NCI-H345 treated with DMSO at 0.1 percent for 48 hours (cell line): ENCODE data around the gene ARNT2.

Source experiments
- DNase-seq: peaks from one replicate; lab custom pipeline; 2025; ENCODE audit not compliant: unreplicated experiment; lab: John Stamatoyannopoulos, UW

The ARNT2 gene

DNA sequence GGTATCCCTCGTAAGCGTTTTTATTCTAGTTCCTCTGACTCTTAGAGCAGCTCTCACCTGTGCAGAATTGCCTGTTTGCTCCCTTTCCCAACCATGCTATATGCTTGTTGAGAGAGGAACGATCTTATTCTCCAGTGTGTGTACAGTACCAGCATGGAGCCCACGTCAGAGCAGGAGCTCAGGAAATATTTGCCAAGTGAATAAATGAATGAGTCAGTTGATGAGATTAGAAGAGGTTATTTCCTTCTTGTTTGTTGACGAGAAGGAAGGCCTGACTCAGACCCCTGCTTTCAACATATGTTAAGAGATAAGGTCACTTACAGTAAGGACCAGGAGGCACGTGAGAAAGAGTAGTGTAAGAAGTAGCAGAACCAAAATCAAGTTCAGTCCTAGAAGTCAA lies 184.6 kb downstream of the ARNT2 start:
- DNase-seq, result no peak

DNA sequence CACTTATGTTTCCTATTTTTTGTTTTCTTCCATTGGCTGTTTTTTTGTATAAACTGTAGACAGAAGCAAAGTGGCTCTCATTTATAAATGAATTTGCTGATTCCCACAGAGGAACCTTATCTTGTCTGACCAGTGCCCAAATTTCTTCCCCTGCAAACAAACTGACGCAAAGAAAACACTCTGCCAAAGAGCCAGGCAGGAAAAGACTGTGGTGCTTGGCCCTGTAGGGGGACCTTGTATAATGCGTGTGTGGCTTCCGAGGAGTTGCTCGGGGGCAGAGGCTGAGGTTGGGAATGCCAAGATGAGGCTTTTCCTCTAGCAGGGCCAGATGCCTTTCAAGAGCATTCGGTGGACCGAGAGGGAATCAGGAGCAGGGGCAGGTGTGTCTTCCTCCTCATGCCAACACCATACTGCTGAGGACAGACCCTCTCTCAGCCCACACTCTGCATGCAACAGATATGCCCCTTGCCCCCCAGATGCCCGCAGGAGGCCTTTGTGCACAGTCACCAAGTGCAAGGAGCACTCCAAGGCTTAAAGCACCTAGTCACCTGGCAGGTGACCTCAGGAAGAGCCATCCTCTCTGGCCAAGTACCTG lies 186.7 kb downstream of the ARNT2 start:
- DNase-seq, result no peak

DNA sequence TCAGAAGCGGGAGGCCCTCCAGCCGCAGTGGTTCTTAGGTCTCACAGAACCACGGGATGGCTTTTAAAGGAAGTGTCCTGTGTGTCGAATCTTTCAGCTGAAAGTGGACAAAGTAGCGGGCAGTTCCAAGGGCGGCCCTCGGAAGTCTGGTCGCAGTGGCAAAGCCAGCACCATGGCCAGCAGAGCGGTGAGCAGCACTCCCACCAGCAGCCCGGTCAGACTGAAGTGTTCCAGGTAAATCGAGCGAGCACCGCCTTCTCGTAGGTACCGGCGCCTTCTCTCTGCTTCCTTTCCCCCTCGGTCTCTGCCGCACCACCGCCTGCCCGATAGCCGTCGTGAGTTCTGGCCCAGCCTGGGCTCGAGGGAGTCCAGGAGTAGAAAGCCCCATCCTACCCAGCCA lies 187.3 kb downstream of the ARNT2 start:
- DNase-seq, result no peak

DNA sequence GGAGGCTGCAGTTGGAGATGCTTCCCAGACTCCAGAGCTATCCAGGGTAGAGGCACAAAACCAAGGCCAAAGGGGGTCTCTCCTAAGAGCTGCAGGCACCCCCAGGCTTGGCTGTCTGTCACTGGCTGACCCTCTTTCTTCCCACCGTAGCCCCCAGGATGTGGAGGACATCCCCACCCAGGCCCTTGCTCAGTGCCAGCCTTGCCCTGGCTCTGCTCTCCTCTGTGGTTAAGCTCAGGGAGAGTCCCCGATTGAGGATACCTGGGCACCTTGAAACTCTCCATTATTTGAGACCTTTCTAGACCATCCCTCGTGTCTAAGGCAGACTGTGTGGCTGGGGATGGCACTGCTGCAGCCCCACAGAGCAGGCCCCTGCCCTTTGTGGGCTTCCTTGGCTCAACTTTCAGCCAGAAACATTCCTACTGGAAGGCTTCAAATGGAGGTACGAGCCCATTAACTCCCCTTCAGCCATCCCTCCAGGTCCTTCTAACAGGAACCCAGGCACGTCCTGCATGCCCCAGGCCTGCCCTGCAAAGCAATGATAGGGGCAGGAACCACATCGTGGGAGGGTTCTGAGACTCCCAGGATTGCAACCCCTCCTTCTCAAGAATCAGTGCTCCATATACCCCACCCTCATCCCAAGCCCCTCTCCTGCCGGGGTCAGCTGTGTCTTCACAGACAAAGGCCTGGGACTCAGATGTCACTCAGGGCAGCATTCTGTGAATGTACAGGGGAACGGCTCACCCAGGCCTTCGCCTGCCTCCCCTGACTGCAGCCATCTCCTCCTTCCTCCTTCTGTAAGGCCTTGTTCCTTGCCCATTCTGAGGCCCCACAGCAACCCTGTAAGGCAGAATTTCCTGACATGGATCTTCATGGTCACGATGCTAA lies 188.0 kb downstream of the ARNT2 start:
- DNase-seq, result no peak

DNA sequence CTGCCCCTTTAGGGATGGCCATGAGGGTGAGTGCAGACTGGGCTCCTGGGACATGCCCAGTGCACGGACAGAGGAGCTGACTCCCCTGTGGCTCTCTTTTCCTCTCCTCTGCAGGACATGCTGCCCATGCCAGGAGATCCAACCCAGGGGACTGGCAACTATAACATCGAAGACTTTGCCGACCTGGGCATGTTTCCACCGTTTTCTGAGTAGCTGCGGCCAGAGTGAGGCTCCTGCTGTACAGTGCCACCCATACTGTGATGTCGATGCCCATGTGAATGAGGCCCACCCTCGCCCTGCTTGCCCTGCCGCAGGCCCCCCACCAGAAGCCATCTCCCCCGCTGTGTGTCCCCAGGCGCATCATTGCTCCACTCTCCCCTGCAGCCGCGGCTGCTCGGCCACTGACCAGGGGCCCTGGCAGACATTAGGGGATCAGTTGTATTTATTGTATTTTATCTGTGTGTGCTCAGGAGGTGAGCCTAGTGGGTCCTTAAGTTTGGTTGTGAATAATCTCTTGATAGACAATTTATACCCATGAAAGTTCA lies 189.4 kb downstream of the ARNT2 start:
- DNase-seq, result no peak

DNA sequence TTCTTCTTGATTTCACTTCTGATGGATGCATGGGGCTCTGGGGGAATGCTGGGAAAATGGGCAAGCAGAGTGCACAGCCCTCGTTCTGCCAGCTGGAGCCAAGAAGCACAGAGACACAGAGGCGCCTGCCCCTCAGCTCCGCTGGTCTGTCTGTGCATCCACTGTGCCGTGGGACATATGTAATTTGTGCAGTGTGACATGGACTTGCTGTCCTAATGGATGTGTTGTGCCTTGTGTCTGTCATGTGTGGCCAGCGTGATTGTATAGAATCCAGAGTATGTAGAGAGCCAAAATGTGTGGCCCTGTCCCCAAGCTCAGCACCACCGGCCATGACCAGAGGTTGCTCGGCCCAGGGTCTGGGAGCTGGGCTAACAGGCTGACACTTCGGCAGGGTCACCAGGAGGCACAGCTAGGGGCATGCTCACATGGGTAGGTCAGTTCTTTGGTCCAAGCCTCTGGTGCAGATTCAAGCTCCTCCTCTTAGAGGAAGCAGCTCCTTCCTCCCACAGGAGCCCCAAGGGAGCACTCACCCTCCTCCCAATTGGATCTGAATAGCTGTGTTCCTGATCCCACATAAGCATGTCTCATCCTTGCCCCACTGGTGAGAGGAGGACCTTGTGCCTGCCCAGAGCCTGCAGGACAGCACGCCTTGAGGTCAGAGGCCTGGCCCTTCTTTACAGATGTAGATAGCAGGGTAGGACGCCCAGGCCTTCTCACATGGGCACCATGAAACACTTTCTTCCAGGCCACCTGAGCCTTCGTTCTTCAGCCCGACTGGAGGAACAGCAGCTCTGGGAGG lies 190.1 kb downstream of the ARNT2 start:
- no peak for DNase-seq

DNA sequence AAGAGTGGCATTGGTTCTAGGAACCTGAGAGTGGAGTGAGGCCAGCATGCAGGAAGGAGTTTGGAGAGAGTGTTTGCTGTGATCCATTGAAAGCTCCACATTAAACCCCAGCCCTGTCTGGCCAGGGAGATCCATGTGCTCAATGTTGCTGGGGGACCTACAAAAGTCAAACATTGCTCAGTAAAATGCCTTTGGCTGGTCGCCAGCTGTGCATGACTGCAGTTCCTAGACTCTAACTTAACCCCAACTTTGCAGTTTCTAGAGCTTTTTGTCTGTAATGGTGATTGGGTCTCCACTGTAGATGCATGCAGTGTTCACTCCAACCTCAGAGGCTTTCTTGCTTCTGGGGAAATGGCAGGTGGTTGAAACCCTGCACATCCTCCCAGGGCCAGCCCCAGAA lies 191.2 kb downstream of the ARNT2 start:
- no peak for DNase-seq

DNA sequence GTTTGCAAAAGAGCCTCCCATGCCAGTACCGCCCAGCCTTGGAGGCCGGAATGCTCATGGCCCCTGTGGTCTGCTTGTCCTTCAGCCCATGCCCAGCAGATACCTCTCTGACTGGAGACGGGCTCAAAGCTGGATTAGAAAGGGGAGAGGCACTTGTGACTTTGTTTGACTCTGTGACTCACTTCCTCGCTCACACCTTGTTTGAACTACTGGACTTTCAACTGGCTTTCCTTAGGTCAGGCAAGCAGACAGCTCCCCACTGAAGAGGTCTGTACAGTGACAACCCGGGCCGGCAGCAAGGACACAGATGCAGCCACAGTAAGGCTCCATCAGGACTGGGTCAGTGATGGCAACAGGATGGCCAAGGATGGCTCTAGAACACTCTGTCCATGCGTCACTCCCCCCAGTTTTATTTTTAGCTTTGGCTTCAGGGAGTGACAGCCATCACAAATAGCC lies 192.4 kb downstream of the ARNT2 start:
- DNase-seq, result no peak

DNA sequence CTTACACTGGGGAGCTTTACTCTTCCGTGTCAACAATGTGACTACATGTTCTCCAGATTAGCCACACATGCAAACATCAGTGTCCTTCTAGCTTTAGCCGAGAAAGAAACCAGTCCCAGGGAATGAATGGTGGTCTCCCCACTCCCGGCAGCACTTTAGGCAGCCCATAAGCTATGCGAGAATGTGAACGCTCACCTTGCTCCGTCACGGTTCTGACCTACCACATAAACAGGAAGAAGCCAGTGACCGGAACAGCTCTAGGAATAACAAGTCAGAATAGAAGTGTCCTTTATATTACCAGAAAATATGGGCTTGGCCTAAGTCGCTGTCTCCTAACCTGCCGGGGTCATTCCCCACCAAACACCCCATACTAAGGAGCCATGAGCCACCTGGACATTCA lies 192.9 kb downstream of the ARNT2 start:
- no peak for DNase-seq

DNA sequence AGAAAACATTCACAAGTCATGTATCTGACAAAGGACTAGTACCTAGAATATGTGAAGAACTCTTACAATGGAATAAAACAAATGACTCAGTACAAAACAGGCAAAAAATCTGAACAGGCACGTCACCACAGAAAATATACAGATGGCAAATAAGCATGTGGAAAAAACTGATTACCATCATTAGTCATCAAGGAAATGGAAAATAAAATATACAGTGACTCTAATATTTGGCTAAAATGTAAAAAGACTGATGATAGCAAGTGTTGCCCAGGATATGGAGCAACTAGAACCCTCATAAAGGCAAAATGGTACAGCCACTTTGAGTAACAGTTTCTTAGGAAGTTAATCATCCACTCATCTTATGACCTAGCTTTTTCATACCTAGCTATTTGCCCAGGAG lies 195.2 kb downstream of the ARNT2 start:
- no peak for DNase-seq

DNA sequence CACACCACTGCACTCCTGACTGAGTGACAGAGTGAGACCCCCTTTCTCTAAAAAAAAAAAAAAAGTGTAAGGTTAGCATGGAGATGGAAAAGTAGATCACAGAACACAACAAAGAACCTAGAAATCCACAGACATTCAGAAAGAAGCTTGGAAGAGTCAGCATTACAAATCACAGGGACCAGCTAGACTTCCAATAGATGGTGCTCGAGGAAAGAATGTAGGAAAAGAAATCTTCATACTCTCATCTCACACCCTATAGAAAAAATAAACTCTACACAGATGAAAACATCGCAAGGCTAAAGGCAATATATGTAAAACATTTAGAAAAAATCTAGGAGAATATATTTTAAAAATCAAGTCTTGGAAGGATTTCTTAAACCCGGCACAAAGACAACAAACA lies 196.4 kb downstream of the ARNT2 start:
- DNase-seq, result no peak

DNA sequence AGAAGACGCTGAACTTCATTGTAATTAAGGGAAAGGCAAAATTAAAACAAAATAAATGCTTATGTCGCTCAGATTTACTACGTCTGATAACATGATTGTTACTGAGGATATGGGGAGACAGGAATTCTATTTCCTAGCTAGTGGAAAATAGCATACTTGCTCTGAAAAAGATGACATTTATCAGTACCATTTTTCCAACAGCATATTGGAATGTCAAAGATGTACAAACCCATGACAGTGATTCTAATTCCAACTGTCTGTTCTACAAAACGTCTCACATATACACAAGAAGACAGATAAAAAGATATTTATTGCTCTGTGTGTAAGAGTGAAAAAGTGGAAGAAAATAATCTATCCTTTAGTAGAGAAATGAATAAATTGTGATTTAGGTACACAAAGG lies 197.1 kb downstream of the ARNT2 start:
- DNase-seq, result no peak

DNA sequence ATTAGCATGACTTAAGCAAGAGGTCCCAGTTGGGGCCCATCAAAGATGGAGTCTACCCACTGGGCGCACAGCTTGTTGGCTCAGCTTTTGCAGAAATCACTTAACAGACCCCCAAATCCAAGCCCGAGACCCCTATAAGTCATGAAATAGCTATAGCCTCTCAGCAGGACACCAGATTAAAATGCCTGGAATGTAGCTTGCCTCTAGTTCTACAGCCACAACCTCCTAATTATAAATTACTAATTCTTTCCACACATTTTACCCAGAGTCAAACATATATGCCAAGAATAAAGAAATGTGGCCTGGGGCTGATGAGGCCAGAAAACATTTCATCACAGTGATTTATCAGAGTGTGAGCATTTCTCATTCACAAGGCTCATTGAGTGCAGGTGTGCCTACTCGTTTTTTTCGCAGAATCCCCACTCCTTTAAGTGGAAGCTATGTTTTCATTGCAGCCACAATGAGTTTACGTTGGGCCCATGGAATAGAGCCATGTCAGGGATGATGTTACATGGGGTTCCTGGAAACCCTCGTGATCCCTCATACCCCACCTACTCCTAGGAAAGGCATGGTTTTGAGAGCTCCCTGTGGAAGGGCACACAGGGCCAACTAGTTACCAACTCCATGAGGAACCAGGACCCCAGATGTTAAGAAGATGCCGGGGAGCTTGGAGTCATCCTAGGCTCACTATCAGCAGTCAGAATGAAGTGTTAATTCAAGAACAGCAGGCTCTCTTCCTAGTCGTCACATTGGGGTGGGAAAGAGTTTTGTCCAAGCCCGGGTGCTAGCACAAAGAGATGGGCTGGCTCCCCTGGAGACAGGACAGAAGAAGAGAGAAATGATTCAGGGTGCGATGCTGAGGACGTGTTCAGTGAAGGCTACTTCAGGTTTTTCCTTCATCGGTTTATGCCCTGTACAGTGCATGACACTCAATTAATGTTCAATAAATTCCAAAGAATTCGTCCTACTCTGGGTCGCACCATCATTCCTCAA lies 200.7 kb downstream of the ARNT2 start:
- DNase-seq, result no peak

DNA sequence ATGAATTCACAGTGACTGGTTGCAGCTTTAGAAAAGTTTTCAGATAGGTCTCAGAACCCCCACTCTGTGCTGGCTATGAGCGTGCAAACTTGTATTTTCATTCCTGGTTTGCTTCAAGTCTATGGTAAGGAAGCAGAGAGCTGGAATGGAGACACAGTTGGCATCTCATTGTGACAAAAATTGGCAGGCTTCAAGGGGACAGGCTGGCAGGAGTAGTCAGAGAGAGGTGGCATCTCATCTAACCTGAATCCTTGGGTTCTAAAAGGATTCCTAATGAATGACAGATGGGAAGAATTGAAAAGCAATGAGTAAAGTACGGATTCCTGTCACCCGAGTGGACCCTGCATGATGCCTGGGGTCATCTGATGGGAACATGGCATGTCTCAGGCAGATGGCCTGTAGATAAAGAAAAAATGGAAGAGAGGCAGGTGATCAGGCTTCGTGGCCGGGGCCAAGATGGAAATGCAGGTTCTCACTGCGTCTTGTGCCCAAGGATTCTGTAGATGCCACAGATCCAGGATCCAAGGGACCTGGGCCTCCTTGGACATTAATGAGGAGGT lies 201.5 kb downstream of the ARNT2 start:
- DNase-seq, result no peak

DNA sequence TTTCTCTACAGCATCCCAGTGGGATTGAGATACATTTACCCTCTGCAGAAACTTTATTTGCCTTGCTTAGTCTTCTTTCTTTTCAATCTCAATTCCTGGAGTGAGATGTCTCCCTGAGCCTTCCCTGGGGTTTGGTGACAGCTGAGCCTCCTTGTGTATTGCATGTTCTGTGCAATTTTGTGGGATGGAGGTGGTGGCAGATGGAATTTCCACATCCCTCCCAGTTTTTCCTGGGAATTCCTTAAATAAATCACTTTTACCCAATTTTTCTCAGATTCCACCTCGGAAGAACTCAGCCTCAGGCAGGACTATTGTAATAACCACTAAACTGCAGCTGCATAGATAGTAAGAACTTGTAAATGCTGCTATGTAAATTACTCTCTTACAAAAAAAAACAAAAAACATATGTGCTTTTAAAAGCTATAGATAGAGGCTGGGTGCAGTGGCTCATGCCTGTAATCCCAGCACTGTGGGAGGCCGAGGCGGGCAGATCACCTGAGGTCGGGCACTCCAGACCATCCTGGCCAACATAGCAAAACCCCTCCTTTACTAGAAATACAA lies 202.4 kb downstream of the ARNT2 start:
- no peak for DNase-seq

DNA sequence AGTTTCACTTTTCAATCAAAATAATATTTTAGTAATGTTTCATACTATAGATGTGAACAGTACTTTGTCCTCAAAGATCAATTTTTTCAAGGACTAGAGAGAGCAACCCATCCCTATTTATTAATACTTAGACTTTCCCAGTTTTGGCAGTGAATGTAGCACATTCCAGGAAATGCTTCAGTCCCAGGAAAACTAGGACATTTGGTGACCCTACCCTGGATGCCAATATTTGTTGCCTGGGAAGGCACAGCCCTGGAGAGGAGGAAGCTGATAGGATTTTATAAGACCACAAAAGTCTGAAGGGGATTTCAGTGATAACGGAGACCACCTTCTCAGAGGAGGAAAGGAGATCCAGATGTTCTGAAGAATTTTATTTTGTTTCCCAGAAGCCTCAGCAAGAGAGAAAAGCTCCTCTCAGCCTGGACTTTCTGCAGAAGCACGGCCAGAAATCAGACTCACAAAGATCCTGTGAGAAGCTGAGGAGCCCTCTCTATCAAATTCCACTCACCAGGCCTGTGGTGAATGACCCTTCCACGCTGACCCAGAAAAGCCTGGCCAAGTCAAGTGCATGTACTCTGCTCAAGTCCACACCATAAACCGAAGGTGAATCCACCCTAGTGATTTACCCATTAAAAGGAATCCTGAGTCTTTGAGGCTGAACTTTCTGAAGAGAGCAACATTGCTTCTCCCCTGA lies 203.3 kb downstream of the ARNT2 start:
- no peak for DNase-seq

DNA sequence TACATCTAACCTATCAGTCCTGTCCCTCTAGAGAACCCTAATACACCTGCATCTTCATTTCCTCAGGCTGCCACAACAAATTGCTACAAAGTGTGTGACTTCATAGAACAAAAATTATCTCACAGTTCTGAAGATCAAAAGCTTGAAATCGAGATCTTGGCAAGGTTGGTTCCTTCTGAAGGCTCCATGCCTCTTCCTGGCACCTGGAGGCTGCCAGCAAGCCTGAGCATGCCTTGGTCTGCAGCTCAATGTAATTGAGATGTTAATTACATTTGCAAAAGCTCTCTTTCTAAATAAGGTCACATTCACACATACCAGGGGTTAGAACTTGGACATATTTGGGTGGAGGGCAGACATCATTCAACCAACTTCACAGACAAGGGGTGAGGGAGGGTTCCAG lies 204.5 kb downstream of the ARNT2 start:
- DNase-seq, result no peak

DNA sequence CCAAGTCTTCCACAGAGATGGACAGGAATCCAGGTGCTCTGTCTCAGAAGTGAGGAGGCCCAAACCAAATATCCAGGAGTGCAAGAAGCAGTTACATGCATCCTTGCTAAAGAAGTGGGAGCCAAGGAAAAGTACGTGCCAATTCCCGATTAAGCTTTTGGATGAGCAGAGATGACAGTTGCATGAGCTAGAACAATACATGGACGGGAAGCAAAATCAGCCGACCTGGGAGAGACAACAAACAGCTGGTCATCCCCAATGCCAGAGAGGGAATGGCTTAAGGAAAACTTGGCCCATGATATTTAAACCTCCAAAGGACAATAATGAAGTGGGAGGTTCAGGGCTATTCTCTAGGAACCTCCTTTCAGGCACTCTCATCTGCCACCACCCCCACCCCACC lies 204.9 kb downstream of the ARNT2 start:
- DNase-seq, result no peak

DNA sequence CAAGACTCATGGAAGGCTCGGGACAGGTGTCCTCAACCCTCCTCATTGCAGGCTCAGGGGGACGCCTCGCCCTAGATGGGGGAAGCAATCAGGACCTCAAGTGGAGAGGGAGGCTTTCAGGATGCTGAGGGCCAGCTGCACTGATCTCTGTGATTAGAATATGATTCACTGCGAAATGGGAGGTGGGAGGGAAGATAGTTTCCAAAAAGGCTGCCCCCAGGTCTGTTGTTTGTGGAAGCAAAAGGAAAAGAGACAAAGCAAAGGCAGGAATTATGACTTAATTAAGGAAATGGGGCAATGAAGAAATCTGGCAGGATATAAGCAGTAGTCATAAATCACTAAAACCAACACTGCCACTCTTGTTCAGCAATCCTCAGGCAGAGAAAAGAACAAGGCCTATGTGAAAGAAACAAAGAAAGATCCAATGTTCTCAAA lies 205.3 kb downstream of the ARNT2 start:
- no peak for DNase-seq
